Hepatocyte (in vitro differentiated cells): ENCODE data around the gene C11orf24. TPM values are rescaled to one million over a fixed set of nuclear protein-coding genes. Genes with fewer than 3 reads are reported as not detected.
"Not testable (repeated sequence)": the region's sequence is repeated elsewhere in the genome, so short reads cannot be mapped to it uniquely, and the experiment has no call there.

Experiments
- DNase-seq: peaks from one replicate; pipeline ENCODE4 v3.0.0-alpha.2; 2016; ENCODE audit warnings: low spot score
- H2AFZ ChIP-seq: fragments of 200-600 bp; sonication (generic); 2 replicates; pipeline ENCODE4 v1.6.0; 2016; ENCODE audit warnings: antibody characterized with exemption, mild to moderate bottlenecking
- H3K27ac ChIP-seq: fragments of 200-600 bp; sonication (generic); 2 replicates; pipeline ENCODE4 v1.5.1; 2016; ENCODE audit warnings: mild to moderate bottlenecking
- H3K27me3 ChIP-seq: fragments of 200-600 bp; sonication (generic); 2 replicates; pipeline ENCODE4 v1.6.1; 2016
- H3K36me3 ChIP-seq: fragments of 200-600 bp; sonication (generic); replicated peaks from 2 replicates; pipeline ENCODE4 v1.5.1; 2016; ENCODE audit warnings: low read depth; ENCODE audit not compliant: insufficient read depth
- H3K4me1 ChIP-seq: fragments of 200-600 bp; sonication (generic); 2 replicates; pipeline ENCODE4 v1.5.1; 2016; ENCODE audit warnings: mild to moderate bottlenecking, moderate library complexity; ENCODE audit not compliant: insufficient read depth
- H3K4me2 ChIP-seq: fragments of 200-600 bp; sonication (generic); 2 replicates; pipeline ENCODE4 v1.6.0; 2016
- H3K4me3 ChIP-seq: fragments of 200-600 bp; sonication (generic); 2 replicates; pipeline ENCODE4 v1.5.1; 2016; ENCODE audit warnings: mild to moderate bottlenecking
- H3K79me2 ChIP-seq: fragments of 200-600 bp; sonication (generic); 2 replicates; pipeline ENCODE4 v1.6.0; 2017; ENCODE audit warnings: mild to moderate bottlenecking
- H3K9me2 ChIP-seq: fragments of 200-600 bp; sonication (generic); replicated peaks from 2 replicates; pipeline ENCODE4 v1.6.0; 2017; ENCODE audit warnings: mild to moderate bottlenecking; ENCODE audit not compliant: insufficient read depth
- H3K9me3 ChIP-seq: fragments of 200-600 bp; sonication (generic); 2 replicates; pipeline ENCODE4 v1.5.1; 2016; ENCODE audit warnings: low read depth, mild to moderate bottlenecking
- H4K20me1 ChIP-seq: fragments of 200-600 bp; sonication (generic); 2 replicates; pipeline ENCODE4 v1.6.0; 2016; ENCODE audit warnings: mild to moderate bottlenecking; ENCODE audit not compliant: insufficient read depth, poor library complexity, severe bottlenecking
- CTCF ChIP-seq: fragments of 200-600 bp; sonication (generic); IDR thresholded peaks from 2 replicates; pipeline ENCODE4 v1.5.1; 2016; ENCODE audit warnings: antibody characterized with exemption, mild to moderate bottlenecking; ENCODE audit not compliant: poor library complexity
- EZH2 ChIP-seq: fragments of 200-600 bp; sonication (generic); IDR thresholded peaks from 2 replicates; pipeline ENCODE4 v1.6.1; 2016; ENCODE audit warnings: antibody characterized with exemption, mild to moderate bottlenecking, borderline replicate concordance
- EZH2phosphoT487 ChIP-seq: fragments of 200-600 bp; sonication (generic); IDR thresholded peaks from one replicate; pipeline ENCODE4 v1.6.1; 2018; ENCODE audit warnings: antibody characterized with exemption, mild to moderate bottlenecking, low read depth, moderate library complexity; ENCODE audit not compliant: unreplicated experiment, severe bottlenecking
- WGBS: methylation state at CpG from one replicate; pipeline ENCODE4 v1.1.6; 2016; ENCODE audit warnings: low lambda C conversion rate; ENCODE audit errors: missing lambda C conversion rate; 5-methylcytosine and 5-hydroxymethylcytosine counted together
- polyA plus RNA-seq: library from polyadenylated mRNA; unstranded; fragments of >200 nt; fragmentation: Nextera tagmentation; extraction: Ambion mirVana; gene quantifications from 2 replicates; pipeline ENCODE4 v1.2.1, GENCODE V29; 2016
- total RNA-seq: library from RNA; depleted of rRNA; stranded (reverse); fragments of >200 nt; gene quantifications from 2 replicates; pipeline ENCODE4 v1.2.3, GENCODE V29; 2014

Gene C11orf24
- total and polyA plus RNA-seq, 2 experiments from 2014 or later, result 55.6 to 76.2 TPM

GRCh38 chr11:68254421-68254820, 17.4 kb downstream of the C11orf24 start:
- Histone ChIP-seq H3K4me2 (no peak overlapping the region), H3K27me3 (no peaks in the 10 kb centered on the region), H4K20me1 (no peaks in the 10 kb centered on the region), H3K9me3 (no peaks in the 10 kb centered on the region), H3K4me3 (no peak overlapping the region), H2AFZ (no peak overlapping the region), H3K36me3 (no peaks in the 10 kb centered on the region), H3K79me2 (no peaks in the 10 kb centered on the region), H3K27ac (no peak overlapping the region), H3K4me1 (peaks cover 13% of the 10 kb centered on the region), H3K9me2 (no peaks in the 10 kb centered on the region)
- 96% methylated on average over 14 of the region's 14 CpGs for WGBS
- DNase-seq, result no peak
- TF ChIP-seq EZH2 (no peak), EZH2phosphoT487 (no peak), CTCF (no peak)

GRCh38 chr11:68251765-68252164, 20.0 kb downstream of the C11orf24 start:
- Histone ChIP-seq H3K4me3 (no peak overlapping the region), H4K20me1 (no peaks in the 10 kb centered on the region), H3K9me3 (no peaks in the 10 kb centered on the region), H3K9me2 (no peaks in the 10 kb centered on the region), H3K27me3 (no peaks in the 10 kb centered on the region), H3K36me3 (no peaks in the 10 kb centered on the region), H2AFZ (no peak overlapping the region), H3K79me2 (no peaks in the 10 kb centered on the region), H3K27ac (no peak overlapping the region), H3K4me1 (peaks cover 8% of the 10 kb centered on the region), H3K4me2 (no peak overlapping the region)
- WGBS, result 97% methylated on average over 3 of the region's 3 CpGs
- DNase-seq, result no peak
- TF ChIP-seq EZH2phosphoT487, result no peak
- TF ChIP-seq EZH2, result no peak
- TF ChIP-seq CTCF, result no peak

- H3K27me3 ChIP-seq, H3K9me3 ChIP-seq, H3K79me2 ChIP-seq, H3K36me3 ChIP-seq, H3K4me2 ChIP-seq, H3K9me2 ChIP-seq, DNase-seq, H3K4me1 ChIP-seq, H3K27ac ChIP-seq, H3K4me3 ChIP-seq, H2AFZ ChIP-seq, H4K20me1 ChIP-seq: not testable (repeated sequence)
- 79% methylated on average over 5 of the region's 5 CpGs for WGBS
These were observed 26.9 kb downstream of the C11orf24 start for GRCh38 chr11:68244912-68245311.

GRCh38 chr11:68243847-68244246, 27.9 kb downstream of the C11orf24 start:
- not testable (repeated sequence) for H3K4me1 ChIP-seq, H2AFZ ChIP-seq, H3K27ac ChIP-seq, H3K9me3 ChIP-seq, H3K79me2 ChIP-seq, H3K4me3 ChIP-seq, H3K27me3 ChIP-seq, H3K4me2 ChIP-seq, H4K20me1 ChIP-seq, H3K36me3 ChIP-seq, H3K9me2 ChIP-seq, DNase-seq
- WGBS, result 100% methylated on average over 1 of the region's 1 CpG

GRCh38 chr11:68242616-68243015, 29.2 kb downstream of the C11orf24 start:
- Histone ChIP-seq H2AFZ (no peak overlapping the region), H3K4me1 (no peaks in the 10 kb centered on the region), H3K9me2 (no peaks in the 10 kb centered on the region), H3K4me3 (no peak overlapping the region), H3K4me2 (no peak overlapping the region), H4K20me1 (no peaks in the 10 kb centered on the region), H3K27me3 (no peaks in the 10 kb centered on the region), H3K27ac (no peak overlapping the region), H3K36me3 (no peaks in the 10 kb centered on the region), H3K79me2 (no peaks in the 10 kb centered on the region), H3K9me3 (no peaks in the 10 kb centered on the region)
- DNase-seq, result no peak
- no peak for TF ChIP-seq EZH2
- no peak for TF ChIP-seq CTCF
- no peak for TF ChIP-seq EZH2phosphoT487
- 100% methylated on average over 2 of the region's 2 CpGs for WGBS
